Measurements from ENCODE around the gene ZNF771.

ZNF771 gene

GRCh38 chr16:30445408-30446202, 38.2 kb downstream of the ZNF771 start, which contains the start of gene SEPHS2:
Gene SEPHS2, minus strand, starts transcription at chr16:30445874. Its CDS starts 147 bp downstream, at chr16:30445727.
- TF ChIP-seq SIN3A (IDR thresholded peaks at IDR 0.05; ENCODE audit: borderline replicate concordance, insufficient read depth, low read length) (0 out of 2 replicates have a peak, but pooled peaks have one; percentile 12), TAF1 (IDR thresholded peaks at IDR 0.05; ENCODE audit: borderline replicate concordance, insufficient read depth, low read length) (peak; percentile 84), POLR2AphosphoS5 (IDR thresholded peaks at IDR 0.05; ENCODE audit: low read depth, low read length) (peak; percentile 95), FOXP2 (optimal IDR thresholded peaks at IDR 0.05; ENCODE audit: borderline replicate concordance, extremely low read depth, extremely low read length, insufficient read depth) (no peak)

DNA sequence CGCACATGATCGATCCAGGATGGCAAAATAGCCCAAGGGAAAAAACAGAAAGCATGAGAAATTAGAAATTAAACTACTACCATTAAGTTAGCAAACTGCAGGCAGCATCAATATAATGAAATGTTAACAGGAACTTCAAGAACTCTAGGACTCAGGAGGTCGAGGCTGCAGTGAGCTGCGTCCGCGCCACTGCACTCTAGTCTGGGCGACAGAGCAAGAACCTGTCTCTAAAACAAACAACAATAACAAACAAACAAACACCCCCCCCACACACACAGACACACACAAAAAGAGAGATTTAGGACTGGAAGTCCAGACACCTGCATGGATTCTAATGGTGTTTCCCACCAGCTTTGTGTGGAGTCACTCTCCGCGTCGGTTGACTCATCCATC, 38.8 kb downstream of the ZNF771 start:
- no peak for TF ChIP-seq SIN3A (IDR thresholded peaks at IDR 0.05; ENCODE audit: borderline replicate concordance, insufficient read depth, low read length)
- TF ChIP-seq POLR2AphosphoS5 (IDR thresholded peaks at IDR 0.05; ENCODE audit: low read depth, low read length) = no peak
- TF ChIP-seq, protein P1, sequence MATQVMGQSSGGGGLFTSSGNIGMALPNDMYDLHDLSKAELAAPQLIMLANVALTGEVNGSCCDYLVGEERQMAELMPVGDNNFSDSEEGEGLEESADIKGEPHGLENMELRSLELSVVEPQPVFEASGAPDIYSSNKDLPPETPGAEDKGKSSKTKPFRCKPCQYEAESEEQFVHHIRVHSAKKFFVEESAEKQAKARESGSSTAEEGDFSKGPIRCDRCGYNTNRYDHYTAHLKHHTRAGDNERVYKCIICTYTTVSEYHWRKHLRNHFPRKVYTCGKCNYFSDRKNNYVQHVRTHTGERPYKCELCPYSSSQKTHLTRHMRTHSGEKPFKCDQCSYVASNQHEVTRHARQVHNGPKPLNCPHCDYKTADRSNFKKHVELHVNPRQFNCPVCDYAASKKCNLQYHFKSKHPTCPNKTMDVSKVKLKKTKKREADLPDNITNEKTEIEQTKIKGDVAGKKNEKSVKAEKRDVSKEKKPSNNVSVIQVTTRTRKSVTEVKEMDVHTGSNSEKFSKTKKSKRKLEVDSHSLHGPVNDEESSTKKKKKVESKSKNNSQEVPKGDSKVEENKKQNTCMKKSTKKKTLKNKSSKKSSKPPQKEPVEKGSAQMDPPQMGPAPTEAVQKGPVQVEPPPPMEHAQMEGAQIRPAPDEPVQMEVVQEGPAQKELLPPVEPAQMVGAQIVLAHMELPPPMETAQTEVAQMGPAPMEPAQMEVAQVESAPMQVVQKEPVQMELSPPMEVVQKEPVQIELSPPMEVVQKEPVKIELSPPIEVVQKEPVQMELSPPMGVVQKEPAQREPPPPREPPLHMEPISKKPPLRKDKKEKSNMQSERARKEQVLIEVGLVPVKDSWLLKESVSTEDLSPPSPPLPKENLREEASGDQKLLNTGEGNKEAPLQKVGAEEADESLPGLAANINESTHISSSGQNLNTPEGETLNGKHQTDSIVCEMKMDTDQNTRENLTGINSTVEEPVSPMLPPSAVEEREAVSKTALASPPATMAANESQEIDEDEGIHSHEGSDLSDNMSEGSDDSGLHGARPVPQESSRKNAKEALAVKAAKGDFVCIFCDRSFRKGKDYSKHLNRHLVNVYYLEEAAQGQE (IDR thresholded peaks at IDR 0.05; ENCODE audit: insufficient read depth in 1 of 2, low read depth in 2 of 2, low read length in 2 of 2) = no peak
- TF ChIP-seq FOXP2 (optimal IDR thresholded peaks at IDR 0.05; ENCODE audit: borderline replicate concordance, extremely low read depth, extremely low read length, insufficient read depth) = no peak

GRCh38 chr16:30447512-30448226, 40.3 kb downstream of the ZNF771 start:
- TF ChIP-seq FOXP2 (optimal IDR thresholded peaks at IDR 0.05; ENCODE audit: borderline replicate concordance, extremely low read depth, extremely low read length, insufficient read depth) (no peak), TAF1 (IDR thresholded peaks at IDR 0.05; ENCODE audit: borderline replicate concordance, insufficient read depth, low read length) (no peak), POLR2AphosphoS5 (IDR thresholded peaks at IDR 0.05; ENCODE audit: low read depth, low read length) (no peak)
- TF ChIP-seq, protein P1 (IDR thresholded peaks at IDR 0.05; ENCODE audit: insufficient read depth in 1 of 2, low read depth in 2 of 2, low read length in 2 of 2) = no peak

DNA sequence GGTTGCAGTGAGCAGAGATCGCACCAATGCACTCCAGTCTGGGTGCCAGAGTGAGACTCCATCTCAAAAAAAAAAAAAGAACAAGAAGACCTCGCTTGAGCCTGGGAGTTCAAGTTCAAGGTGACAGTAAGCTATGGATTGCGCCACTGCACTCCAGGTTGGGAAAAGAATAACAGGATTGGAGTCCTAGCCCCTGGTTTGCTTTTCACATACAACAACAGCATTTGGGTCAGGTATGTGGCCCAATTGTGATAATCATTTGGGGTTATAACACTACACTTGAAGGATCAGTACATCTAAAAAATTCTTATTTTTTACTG, 41.7 kb downstream of the ZNF771 start:
- TF ChIP-seq POLR2AphosphoS5 (IDR thresholded peaks at IDR 0.05; ENCODE audit: low read depth, low read length) = no peak
- no peak for TF ChIP-seq SIN3A (IDR thresholded peaks at IDR 0.05; ENCODE audit: borderline replicate concordance, insufficient read depth, low read length)
- no peak for TF ChIP-seq TAF1 (IDR thresholded peaks at IDR 0.05; ENCODE audit: borderline replicate concordance, insufficient read depth, low read length)
- no peak for TF ChIP-seq FOXP2 (optimal IDR thresholded peaks at IDR 0.05; ENCODE audit: borderline replicate concordance, extremely low read depth, extremely low read length, insufficient read depth)
- TF ChIP-seq, protein P1 (IDR thresholded peaks at IDR 0.05; ENCODE audit: insufficient read depth in 1 of 2, low read depth in 2 of 2, low read length in 2 of 2) = no peak

GRCh38 chr16:30456302-30456701, 48.9 kb downstream of the ZNF771 start:
- TF ChIP-seq, protein P1 (IDR thresholded peaks at IDR 0.05; ENCODE audit: insufficient read depth in 1 of 2, low read depth in 2 of 2, low read length in 2 of 2) = no peak
- TF ChIP-seq POLR2AphosphoS5 (IDR thresholded peaks at IDR 0.05; ENCODE audit: low read depth, low read length) = no peak
